ENCODE data around the gene OR52I2. TPM values are rescaled to one million over a fixed set of nuclear protein-coding genes. Genes with fewer than 3 reads are reported as not detected.
A peak's percentile ranks its signal among the peaks of the same experiment; 100 is the strongest.

Gene OR52I2
- total RNA-seq, 4 donors from 2014 or later, result not detected

DNA sequence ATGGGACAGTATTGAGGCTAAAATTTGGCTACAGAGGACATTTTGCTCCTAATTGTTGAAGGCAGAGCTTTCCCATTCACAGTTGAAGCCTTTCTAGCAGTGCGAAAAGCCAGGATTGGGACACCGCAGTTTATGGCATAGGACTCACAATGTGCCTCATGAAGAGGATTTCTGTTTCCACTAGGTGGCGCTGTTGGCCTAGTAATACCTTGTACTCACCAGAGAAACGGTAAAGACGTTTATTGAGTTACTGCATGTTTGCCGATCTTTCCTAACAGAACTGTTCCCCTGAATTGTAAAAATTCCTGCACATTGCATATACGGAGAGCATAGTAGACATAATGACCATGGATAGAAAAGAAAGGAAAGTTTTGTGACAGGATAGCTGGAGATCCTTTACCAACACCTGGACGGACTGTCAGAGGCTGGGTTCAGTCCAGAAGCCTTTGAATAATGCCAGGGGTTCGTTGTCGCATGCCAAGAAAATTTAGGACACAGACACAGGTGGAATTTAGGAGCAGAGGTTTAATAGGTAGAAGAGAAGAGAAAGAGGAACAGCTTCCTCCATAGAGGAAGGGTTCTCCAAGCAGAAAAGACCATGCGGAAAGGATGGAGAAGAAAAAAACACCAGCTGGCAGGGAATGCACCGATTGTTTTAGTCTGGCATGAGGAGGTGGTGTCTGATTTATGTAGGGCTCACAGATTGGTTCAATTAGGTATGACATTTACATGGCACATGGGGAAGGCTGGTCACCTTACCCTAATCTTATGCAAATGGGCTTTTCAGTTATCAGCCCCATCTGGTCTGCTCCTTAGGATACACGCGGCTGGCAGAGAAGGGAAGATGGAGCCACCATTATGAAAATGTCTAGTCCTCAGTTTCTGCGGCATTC lies 44.9 kb downstream of the OR52I2 start:
- peak; percentile 43 for DNase-seq (ENCODE audit: low spot score)

DNA sequence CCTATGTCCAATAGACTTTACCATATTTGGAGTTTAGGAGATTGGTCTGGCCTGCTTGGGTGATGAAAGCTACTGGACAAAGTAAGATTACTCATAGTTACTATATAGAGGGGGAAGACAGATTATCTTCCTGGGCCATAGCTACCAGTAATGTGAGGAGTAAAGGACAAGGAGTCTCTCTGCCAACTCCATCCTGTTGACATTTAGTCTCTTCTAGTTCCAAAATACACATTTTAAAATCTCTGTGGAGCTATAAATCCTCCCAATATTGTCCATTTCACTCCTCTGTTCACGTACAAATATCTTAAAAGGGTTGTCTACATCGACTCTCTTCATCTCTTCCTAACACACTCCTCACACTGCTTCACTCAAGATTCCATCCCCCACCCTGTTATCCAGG lies 54.6 kb downstream of the OR52I2 start:
- TF ChIP-seq, protein P1, sequence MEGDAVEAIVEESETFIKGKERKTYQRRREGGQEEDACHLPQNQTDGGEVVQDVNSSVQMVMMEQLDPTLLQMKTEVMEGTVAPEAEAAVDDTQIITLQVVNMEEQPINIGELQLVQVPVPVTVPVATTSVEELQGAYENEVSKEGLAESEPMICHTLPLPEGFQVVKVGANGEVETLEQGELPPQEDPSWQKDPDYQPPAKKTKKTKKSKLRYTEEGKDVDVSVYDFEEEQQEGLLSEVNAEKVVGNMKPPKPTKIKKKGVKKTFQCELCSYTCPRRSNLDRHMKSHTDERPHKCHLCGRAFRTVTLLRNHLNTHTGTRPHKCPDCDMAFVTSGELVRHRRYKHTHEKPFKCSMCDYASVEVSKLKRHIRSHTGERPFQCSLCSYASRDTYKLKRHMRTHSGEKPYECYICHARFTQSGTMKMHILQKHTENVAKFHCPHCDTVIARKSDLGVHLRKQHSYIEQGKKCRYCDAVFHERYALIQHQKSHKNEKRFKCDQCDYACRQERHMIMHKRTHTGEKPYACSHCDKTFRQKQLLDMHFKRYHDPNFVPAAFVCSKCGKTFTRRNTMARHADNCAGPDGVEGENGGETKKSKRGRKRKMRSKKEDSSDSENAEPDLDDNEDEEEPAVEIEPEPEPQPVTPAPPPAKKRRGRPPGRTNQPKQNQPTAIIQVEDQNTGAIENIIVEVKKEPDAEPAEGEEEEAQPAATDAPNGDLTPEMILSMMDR (IDR thresholded peaks at IDR 0.05), result no peak
- DNase-seq (ENCODE audit: low spot score) (no peak), ATAC-seq (ENCODE audit: low FRiP score) (no peak)

More for the DNA sequence above, 44.9 kb downstream of the OR52I2 start:
- ATAC-seq (ENCODE audit: low FRiP score), result no peak
- TF ChIP-seq, protein P1 (IDR thresholded peaks at IDR 0.05), result no peak

DNA sequence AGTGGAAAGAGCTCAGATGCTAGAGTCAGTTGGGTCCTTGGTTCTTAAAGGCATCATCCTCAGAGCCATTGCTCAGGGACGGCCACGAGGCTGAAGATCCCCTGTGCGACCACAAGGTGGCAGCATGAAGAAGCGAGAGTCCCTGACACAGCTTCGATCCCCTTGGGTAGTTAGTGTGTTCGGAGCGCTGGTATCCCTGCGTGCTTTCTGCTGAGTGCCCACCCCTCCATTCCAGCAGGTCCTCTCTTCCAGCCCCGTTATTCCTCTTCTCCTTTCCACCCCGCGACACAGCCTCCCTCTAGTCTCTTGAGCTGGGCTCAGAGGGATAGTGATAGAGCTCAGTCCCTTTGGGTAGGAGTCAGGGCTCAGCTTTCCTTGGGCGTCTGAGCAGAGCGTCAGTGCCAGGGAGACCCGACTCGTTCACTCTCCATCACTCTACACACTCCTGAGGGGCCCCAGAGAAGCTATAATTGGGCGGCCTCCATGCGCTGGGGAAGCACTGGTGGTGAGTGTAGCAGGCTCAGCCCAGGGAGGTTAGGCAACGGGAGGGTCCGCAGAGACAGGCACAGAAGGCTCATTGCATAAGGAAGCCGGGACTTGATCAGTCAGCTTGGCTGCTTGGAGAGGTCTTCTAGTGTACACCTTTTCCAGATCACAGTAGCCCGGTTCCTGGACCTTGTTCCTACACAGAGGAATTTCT lies 55.6 kb downstream of the OR52I2 start, which contains the start of gene OR51D1:
TSS of gene OR51D1 (plus strand) at position 516 of the 700 bp plus-strand sequence. CDS start 2,314 bp downstream, outside the sequence.
- ATAC-seq (ENCODE audit: low FRiP score) (peak; percentile 82), DNase-seq (ENCODE audit: low spot score) (peak; percentile 45)
- TF ChIP-seq, protein P1 (IDR thresholded peaks at IDR 0.05), result peak in 1 of 3 donors; percentile 60

DNA sequence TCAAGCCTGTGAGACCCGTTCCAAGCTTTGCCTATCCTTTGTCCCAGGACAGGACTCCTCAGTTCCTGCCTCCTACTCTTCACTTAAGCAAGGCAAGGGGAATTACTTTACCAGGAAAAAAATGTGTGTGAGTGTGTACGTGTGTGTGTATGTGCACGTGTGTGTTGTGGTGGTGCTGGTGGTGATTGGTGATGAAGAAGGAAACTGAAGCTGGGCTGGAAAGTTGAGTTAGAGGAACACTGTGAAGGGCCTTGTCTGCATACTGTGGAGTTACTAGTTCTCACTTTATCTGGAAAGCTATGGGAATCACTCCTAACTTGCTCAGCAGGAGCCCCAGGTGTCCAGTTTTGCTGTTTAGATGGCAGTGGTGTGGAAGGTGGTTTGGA lies 56.1 kb downstream of the OR52I2 start:
- TF ChIP-seq, protein P1 (IDR thresholded peaks at IDR 0.05), result no peak
- ATAC-seq (ENCODE audit: low FRiP score) (no peak), DNase-seq (ENCODE audit: low spot score) (no peak)

DNA sequence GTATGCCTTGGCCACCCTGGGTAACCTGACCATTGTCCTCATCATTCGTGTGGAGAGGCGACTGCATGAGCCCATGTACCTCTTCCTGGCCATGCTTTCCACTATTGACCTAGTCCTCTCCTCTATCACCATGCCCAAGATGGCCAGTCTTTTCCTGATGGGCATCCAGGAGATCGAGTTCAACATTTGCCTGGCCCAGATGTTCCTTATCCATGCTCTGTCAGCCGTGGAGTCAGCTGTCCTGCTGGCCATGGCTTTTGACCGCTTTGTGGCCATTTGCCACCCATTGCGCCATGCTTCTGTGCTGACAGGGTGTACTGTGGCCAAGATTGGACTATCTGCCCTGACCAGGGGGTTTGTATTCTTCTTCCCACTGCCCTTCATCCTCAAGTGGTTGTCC lies 58.4 kb downstream of the OR52I2 start:
- ATAC-seq (ENCODE audit: low FRiP score), result no peak
- no peak for DNase-seq (ENCODE audit: low spot score)
- TF ChIP-seq, protein P1 (IDR thresholded peaks at IDR 0.05), result no peak

DNA sequence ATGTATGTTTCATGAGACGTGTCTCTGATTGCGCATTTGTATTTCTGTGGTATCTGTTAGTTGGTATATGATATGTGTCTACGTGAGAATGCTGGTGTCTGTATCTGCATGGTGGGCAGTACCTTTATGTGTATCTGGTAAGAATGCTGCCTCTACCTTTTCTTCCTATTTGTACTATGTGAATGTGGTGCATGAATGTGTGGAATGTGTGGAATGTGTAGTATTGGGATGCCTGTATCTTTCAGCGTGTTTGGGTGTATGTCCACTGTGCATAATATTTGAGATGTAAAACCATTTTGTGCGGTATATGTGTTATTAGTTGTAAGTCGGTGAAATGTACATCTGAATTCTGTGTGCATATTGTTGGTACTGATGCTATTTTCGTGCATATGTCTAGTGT lies 60.0 kb downstream of the OR52I2 start:
- no peak for ATAC-seq (ENCODE audit: low FRiP score)
- TF ChIP-seq, protein P1 (IDR thresholded peaks at IDR 0.05), result no peak
- no peak for DNase-seq (ENCODE audit: low spot score)

Data from omental fat pad (tissue), 4 donors.